Mucosa of rectum (tissue), 2 donors: ENCODE data around the gene SUCLA2.
"Not testable (repeated sequence)": the region's sequence is repeated elsewhere in the genome, so short reads cannot be mapped to it uniquely, and the experiment has no call there.

Source experiments
- H3K27ac ChIP-seq, 2 donors: one replicate each; pipeline ENCODE4 v1.7.0; 2013; ENCODE audit warnings: inconsistent platforms in 2 of 2, low read depth in 2 of 2, low read length in 2 of 2
- H3K27me3 ChIP-seq, 2 donors: one replicate each; pipeline ENCODE4 v1.7.0; 2013; ENCODE audit warnings: low read length in 2 of 2; ENCODE audit not compliant: control insufficient read depth in 2 of 2, insufficient read depth in 2 of 2
- H3K36me3 ChIP-seq, 2 donors: one replicate each; pipeline ENCODE4 v1.7.0; 2013; ENCODE audit warnings: low read length in 2 of 2; ENCODE audit not compliant: control insufficient read depth in 2 of 2, insufficient read depth in 2 of 2
- H3K4me1 ChIP-seq, 2 donors: one replicate each; pipeline ENCODE4 v1.7.0; 2013; ENCODE audit warnings: low read length in 2 of 2, mild to moderate bottlenecking in 1 of 2; ENCODE audit not compliant: control insufficient read depth in 2 of 2, insufficient read depth in 2 of 2
- H3K4me3 ChIP-seq, 2 donors: one replicate each; pipeline ENCODE4 v1.7.0; 2013; ENCODE audit warnings: low read length in 2 of 2
- H3K9ac ChIP-seq, 2 donors: one replicate each; pipeline ENCODE4 v1.7.0; 2013; ENCODE audit warnings: low read length in 2 of 2, low read depth in 1 of 2, mild to moderate bottlenecking in 1 of 2
- H3K9me3 ChIP-seq, 2 donors: one replicate each; pipeline ENCODE4 v1.7.0; 2013; ENCODE audit warnings: low read length in 2 of 2; ENCODE audit not compliant: control insufficient read depth in 2 of 2
- donor health status: healthy.
- donor health status: Normal muscosa, but diverticular disease.

The SUCLA2 gene

DNA sequence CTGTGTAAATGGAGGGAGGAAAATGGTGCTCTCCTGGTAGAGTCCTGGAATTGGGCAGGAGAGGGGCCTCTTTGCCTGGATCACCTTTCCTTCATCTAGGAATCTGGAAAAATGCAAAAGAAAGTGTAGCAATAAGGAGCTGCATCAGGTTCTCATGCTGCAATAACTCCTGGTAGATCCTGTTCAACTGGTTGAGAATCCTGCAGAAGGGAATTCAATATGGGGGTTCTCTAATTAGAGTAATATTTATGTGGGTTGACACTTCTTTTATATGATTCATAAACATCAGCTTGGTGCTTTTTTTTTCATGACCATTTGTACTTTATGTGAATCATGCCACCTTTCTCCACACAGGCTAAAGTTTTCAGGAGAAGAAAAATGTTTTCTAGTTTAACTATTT is 27.0 kb upstream of the SUCLA2 start:
- Histone ChIP-seq H3K36me3 (peaks cover 4 to 7% of the 10 kb centered on the region in 2 donors), H3K27me3 (no peaks in the 10 kb centered on the region), H3K27ac (no peak overlapping the region), H3K9ac (no peak overlapping the region), H3K4me3 (no peak overlapping the region), H3K4me1 (no peaks in the 10 kb centered on the region), H3K9me3 (peaks cover 0 to 2% of the 10 kb centered on the region in 2 donors)

GRCh38 chr13:48019796-48020195 is 18.7 kb upstream of the SUCLA2 start:
- Histone ChIP-seq H3K4me3 (no peak overlapping the region), H3K9me3 (no peaks in the 10 kb centered on the region), H3K36me3 (no peaks in the 10 kb centered on the region), H3K9ac (no peak overlapping the region), H3K27me3 (no peaks in the 10 kb centered on the region), H3K4me1 (no peaks in the 10 kb centered on the region), H3K27ac (no peak overlapping the region)

- H3K9ac ChIP-seq, result no peak overlapping the region
- no peak overlapping the region for H3K4me3 ChIP-seq
- no peak overlapping the region for H3K27ac ChIP-seq
- no peaks in the 10 kb centered on the region for H3K4me1 ChIP-seq
- H3K36me3 ChIP-seq, result no peaks in the 10 kb centered on the region
- H3K27me3 ChIP-seq, result no peaks in the 10 kb centered on the region
- no peaks in the 10 kb centered on the region for H3K9me3 ChIP-seq
Measured at GRCh38 chr13:48018637-48019036, 17.6 kb upstream of the SUCLA2 start.

DNA sequence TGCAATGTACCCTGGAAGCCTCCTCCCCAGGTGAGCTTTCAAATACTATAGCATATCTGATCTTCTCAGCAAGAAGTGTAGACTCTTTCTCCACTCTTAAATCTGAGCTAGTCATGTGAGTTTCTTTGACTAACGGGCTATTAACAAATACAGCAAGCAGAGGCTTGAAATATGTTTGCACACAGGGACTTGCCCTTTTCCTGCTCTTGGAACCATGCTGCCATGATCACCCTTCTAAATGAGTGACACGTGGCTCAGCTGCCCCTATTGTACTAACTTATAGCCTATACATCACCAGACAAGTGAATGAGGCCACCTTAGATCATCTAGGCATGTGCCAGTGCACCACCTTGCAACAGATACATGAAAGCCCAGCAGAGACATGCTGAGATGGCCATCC is 13.3 kb upstream of the SUCLA2 start:
- H3K4me3 ChIP-seq, result no peak overlapping the region
- no peaks in the 10 kb centered on the region for H3K36me3 ChIP-seq
- H3K9ac ChIP-seq, result no peak overlapping the region
- no peaks in the 10 kb centered on the region for H3K27me3 ChIP-seq
- no peaks in the 10 kb centered on the region for H3K9me3 ChIP-seq
- H3K4me1 ChIP-seq, result peaks cover 0 to 3% of the 10 kb centered on the region in 2 donors
- H3K27ac ChIP-seq, result no peak overlapping the region

- no peaks in the 10 kb centered on the region for H3K36me3 ChIP-seq
- no peaks in the 10 kb centered on the region for H3K27me3 ChIP-seq
- no peaks in the 10 kb centered on the region for H3K9me3 ChIP-seq
- no peak overlapping the region for H3K9ac ChIP-seq
- H3K4me3 ChIP-seq, result no peak overlapping the region
- H3K27ac ChIP-seq, result no peak overlapping the region
- peaks cover 4 to 8% of the 10 kb centered on the region in 2 donors for H3K4me1 ChIP-seq
Measured at GRCh38 chr13:48012668-48013067, 11.6 kb upstream of the SUCLA2 start.

DNA sequence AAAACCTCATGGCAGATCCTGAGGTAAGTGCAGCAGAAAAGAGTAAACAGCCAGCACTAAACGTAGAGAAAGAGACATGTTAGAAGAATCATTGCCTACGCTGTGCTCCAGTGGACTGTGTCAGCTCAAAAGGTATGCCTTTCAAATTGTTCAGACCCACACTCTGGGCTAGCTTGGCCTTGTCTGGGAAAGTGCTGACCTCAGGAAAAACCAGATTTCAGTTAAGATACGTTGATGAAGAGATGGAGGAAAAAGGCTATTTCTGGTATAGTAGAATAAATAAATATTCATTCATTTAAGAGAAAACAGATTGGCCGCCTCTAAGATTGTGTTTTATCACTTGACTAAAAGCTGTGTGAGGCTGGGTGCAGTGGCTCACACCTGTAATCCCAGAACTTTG is 9.6 kb upstream of the SUCLA2 start:
- H3K27me3 ChIP-seq, result no peaks in the 10 kb centered on the region
- no peak overlapping the region for H3K9ac ChIP-seq
- H3K9me3 ChIP-seq, result no peaks in the 10 kb centered on the region
- no peak overlapping the region for H3K27ac ChIP-seq
- H3K36me3 ChIP-seq, result no peaks in the 10 kb centered on the region
- peaks cover 4 to 8% of the 10 kb centered on the region in 2 donors for H3K4me1 ChIP-seq
- H3K4me3 ChIP-seq, result no peak overlapping the region

DNA sequence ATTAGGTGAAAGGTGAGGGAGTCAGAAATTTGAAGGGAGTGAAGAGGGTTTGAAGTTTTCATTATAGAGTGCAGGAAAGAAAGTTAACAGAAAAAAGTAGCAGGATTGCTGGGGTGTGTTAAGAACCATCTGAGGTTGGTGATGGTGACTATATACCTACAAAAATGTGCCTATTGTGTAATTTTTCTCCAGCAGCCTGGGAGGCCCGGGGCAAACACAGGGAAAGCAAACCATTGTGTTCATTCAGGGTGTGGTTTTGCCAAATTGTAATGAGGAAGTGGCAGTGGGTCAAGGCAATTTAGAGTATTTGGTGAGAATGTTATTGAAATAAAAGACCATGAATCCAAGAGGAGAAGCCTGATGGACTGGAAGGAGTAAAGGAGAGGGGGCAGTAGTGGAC is 8.2 kb upstream of the SUCLA2 start:
- Histone ChIP-seq H3K9me3 (no peaks in the 10 kb centered on the region), H3K9ac (no peak overlapping the region), H3K4me3 (no peak overlapping the region), H3K27me3 (no peaks in the 10 kb centered on the region), H3K36me3 (no peaks in the 10 kb centered on the region), H3K4me1 (peaks cover 4 to 8% of the 10 kb centered on the region in 2 donors), H3K27ac (peak overlapping the region in 1 of 2 donors; percentile 6)

- no peak overlapping the region for H3K4me3 ChIP-seq
- no peaks in the 10 kb centered on the region for H3K27me3 ChIP-seq
- no peaks in the 10 kb centered on the region for H3K9me3 ChIP-seq
- H3K9ac ChIP-seq, result no peak overlapping the region
- no peak overlapping the region for H3K27ac ChIP-seq
- H3K4me1 ChIP-seq, result peaks cover 7 to 15% of the 10 kb centered on the region in 2 donors
- H3K36me3 ChIP-seq, result no peaks in the 10 kb centered on the region
Measured at GRCh38 chr13:48006396-48006795, 5.3 kb upstream of the SUCLA2 start.

DNA sequence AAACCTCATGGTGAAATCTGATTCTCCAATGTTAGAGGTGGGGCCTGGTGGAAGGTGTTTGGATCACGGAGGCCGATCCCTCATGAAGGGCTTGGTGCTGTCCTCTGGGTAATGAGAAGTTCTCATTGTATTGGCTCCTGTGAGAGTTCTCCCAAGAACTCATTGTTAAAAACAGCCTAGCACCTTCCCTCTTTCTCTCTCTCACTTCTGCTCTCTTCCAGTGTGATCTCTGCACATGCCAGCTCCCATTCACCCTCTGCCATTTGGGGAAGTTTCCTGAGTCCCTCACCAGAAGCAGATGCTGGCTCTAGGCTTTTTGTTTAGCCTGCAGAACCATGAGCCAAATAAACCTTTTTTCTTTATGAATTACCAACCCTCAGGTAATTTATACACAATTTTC is 3.1 kb upstream of the SUCLA2 start:
- H3K9me3 ChIP-seq, result no peaks in the 10 kb centered on the region
- H3K36me3 ChIP-seq, result no peaks in the 10 kb centered on the region
- no peak overlapping the region for H3K4me3 ChIP-seq
- peak overlapping the region in 1 of 2 donors; percentile 20 for H3K27ac ChIP-seq
- H3K4me1 ChIP-seq, result peaks cover 13 to 20% of the 10 kb centered on the region in 2 donors
- no peaks in the 10 kb centered on the region for H3K27me3 ChIP-seq
- H3K9ac ChIP-seq, result no peak overlapping the region

DNA sequence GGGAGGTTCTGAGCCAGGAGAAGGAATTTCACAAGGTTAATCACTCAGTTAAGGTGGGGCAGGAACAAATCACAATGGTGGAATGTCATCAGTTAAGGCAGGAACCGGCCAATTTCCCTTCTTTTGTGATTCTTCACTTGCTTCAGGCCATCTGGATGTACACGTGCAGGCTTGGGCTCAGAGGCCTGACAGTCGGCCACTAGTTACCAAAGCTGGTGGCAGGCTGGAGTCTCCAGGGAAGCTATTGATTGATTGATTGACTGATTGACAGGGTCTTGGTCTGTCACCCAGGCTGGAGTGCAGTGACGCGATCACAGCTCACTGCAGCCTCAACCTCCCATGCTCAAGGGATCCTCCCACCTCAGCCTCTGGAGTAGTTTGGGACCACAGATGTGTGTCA is 926 bp upstream of the SUCLA2 start:
- not testable (repeated sequence) for H3K9me3 ChIP-seq, H3K4me3 ChIP-seq, H3K27me3 ChIP-seq, H3K9ac ChIP-seq, H3K36me3 ChIP-seq
- Histone ChIP-seq H3K4me1 (peaks cover 10 to 17% of the 10 kb centered on the region in 2 donors), H3K27ac (peak overlapping the region in 1 of 2 donors; percentile 80)

DNA sequence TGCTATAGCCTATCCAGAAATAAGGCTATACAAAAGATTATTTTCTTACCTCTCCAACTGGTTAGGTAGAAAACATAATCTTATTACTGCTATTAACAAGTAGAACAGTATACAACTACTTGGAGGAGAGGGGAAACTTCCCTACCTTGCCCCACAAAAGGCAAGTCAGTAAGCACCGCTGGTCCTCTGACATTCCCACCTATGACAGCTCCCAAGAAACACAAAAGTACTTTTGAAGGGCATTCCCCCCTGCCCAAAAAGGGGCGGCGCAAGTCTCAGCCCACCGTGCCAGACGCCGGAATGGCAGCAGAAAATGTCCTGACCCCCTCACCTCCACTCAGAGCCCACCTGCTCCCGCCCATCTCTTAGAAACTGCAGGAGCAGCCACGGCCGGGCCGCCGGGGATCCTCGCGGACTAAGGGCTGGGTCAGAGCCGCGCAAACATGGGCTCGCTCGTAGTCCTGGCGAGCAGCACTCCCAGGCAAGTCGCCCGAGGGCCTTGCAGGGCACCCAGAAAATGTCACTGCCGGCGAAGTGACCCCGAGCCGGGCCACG is 437 bp downstream of the SUCLA2 start:
- Histone ChIP-seq H3K9ac (peak overlapping the region; percentile 98), H3K27ac (peak overlapping the region; percentile 79 to 80), H3K27me3 (no peaks in the 10 kb centered on the region), H3K9me3 (no peaks in the 10 kb centered on the region), H3K4me3 (peak overlapping the region; percentile 92 to 95), H3K36me3 (peaks cover 0 to 3% of the 10 kb centered on the region in 2 donors), H3K4me1 (peaks cover 10 to 17% of the 10 kb centered on the region in 2 donors)
